Measurements from ENCODE around the gene FSD2.

GRCh38 chr15:82764117-82764490, 41.8 kb downstream of the FSD2 start:
- TF ChIP-seq POLR2A (IDR thresholded peaks at IDR 0.05; ENCODE audit: low read length): no peak
- TF ChIP-seq GATA1 (IDR thresholded peaks at IDR 0.05; ENCODE audit: low read depth, low read length): no peak
